Pancreas (tissue), 10 donors: ENCODE measurements around the gene PKD2. TPM values are rescaled to one million over a fixed set of nuclear protein-coding genes. Genes with fewer than 3 reads are reported as not detected.
A peak's percentile ranks its signal among the peaks of the same experiment; 100 is the strongest.

Source experiments
- ATAC-seq, 4 donors: fragments of 200-7000 bp; cut with Tn5 transposase; one replicate each; pipeline versions ENCODE4 v1.8.0 to v1.9.1; 2020; ENCODE audit warnings: mild to moderate bottlenecking in 4 of 4, moderate library complexity in 4 of 4
- DNase-seq, 6 donors: peaks; one replicate each; pipeline ENCODE4 v3.0.0-alpha.2; 2020
- FAIRE-seq: peaks from 2 replicates; lab custom pipeline; 2012; peaks lifted over from hg19 to GRCh38; lab: Jason Lieb, UNC
- H3K27ac ChIP-seq, 4 donors: fragments of 200-600 bp; sonication (generic); 1 replicate in 3 of 4; 2 replicates in 1 of 4; pipeline versions ENCODE4 v1.5.0 to v1.8.0; 2020
- H3K27me3 ChIP-seq, 4 donors: fragments of 200-600 bp; one replicate each; pipeline ENCODE4 v1.8.0; 2021
- H3K36me3 ChIP-seq, 3 donors: fragments of 200-600 bp; sonication (generic) in 1 of 3; one replicate each; pipeline versions ENCODE4 v1.5.0 to v1.8.0; 2020 to 2021
- H3K4me1 ChIP-seq, 3 donors: fragments of 200-600 bp; one replicate each; pipeline ENCODE4 v1.8.0; 2021
- H3K4me3 ChIP-seq, 4 donors: fragments of 200-600 bp; sonication (generic) in 2 of 4; one replicate each; pipeline versions ENCODE4 v1.5.0 to v1.8.0; 2020 to 2021
- H3K9me3 ChIP-seq, 4 donors: fragments of 200-600 bp; one replicate each; pipeline ENCODE4 v1.8.0; 2021
- WGBS, 2 donors: extraction: QIAGEN DNeasy Blood & Tissue Kit; methylation state at CpG; one replicate each; pipeline ENCODE4 v1.1.7; 2013; 5-methylcytosine and 5-hydroxymethylcytosine counted together
- intact Hi-C, 3 donors: fragments of 100-400 bp; cut with DNase I; formaldehyde crosslinking; loops; one replicate each; pipeline versions ENCODE4 v1.11.1 to v1.14.2; 2022
- polyA plus RNA-seq, 2 donors: library from polyadenylated mRNA; stranded (reverse); fragments of 200-250 nt; gene quantifications; one replicate each; pipeline ENCODE4 v1.2.3, GENCODE V29; 2013
- total RNA-seq, 6 donors: library from RNA; stranded (reverse); fragmentation: NEBNext Ultra II Directional in 4 of 6; extraction: Animal tissue kit (Norgen Biotek cat#: 25700) in 4 of 6; gene quantifications; one replicate each; pipeline versions ENCODE4 v1.2.1 to v1.2.4, GENCODE V29; 2021 to 2023
- TF ChIP-seq, protein P1 (sequence below), 4 donors: fragments of 200-600 bp; sonication (generic) in 3 of 4; IDR thresholded peaks; one replicate each; pipeline versions ENCODE4 v1.5.0 to v1.8.0; 2021; ENCODE audit warnings: antibody characterized with exemption in 4 of 4
- donor health status: healthy with polysubstance abuse.
- donor health status: DM: no; HTN: no; CAD: no; lungs with moderate emphysema.
- donor health status: DM: no; HTN: no; CAD: no.
- donor health status: control.
- donor health status: control.
- donor health status: Bipolar disorder and iron deficiency.
- donor health status: DM: yes; HTN: yes; CAD: no.
- donor health status: DM: no; HTN: no; CAD: no.
- donor health status: DM: no; HTN: no; CAD: no.
- donor health status: DM: yes; HTN: yes; CAD: no.

PKD2 gene
- total and polyA plus RNA-seq, 8 donors = 7.6 to 21.6 (median 11.5) TPM

DNA sequence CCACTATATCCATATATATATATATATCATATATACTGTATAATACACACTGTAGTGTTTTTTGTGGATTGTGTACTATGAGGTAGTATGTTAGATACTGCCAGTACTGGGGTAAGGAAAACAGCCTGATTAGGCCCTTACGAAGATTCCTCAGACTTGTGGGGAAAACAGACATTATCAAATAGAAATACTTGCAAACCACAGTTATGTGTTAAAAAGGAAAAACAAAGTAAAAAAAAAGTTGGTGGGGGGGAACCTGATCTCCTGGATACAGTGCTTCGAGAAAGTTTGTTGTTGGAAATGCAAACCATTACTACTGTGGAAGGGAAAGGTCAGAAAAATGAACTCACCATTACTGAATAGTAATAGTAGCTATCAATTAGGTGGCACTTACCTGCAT is 53.0 kb downstream of the PKD2 start:
- Histone ChIP-seq H3K9me3 (no peaks in the 10 kb centered on the region), H3K36me3 (peaks cover 0 to 46% (median 0%) of the 10 kb centered on the region in 3 donors), H3K4me1 (no peaks in the 10 kb centered on the region), H3K4me3 (no peak overlapping the region), H3K27me3 (no peaks in the 10 kb centered on the region), H3K27ac (no peak overlapping the region)
- ATAC-seq (no peak), FAIRE-seq (no peak), DNase-seq (no peak)
- WGBS, 2 donors = 71 to 81% methylated on average over 2 of the region's 2 CpGs
- intact Hi-C loops = no loop called here
- TF ChIP-seq, protein P1, sequence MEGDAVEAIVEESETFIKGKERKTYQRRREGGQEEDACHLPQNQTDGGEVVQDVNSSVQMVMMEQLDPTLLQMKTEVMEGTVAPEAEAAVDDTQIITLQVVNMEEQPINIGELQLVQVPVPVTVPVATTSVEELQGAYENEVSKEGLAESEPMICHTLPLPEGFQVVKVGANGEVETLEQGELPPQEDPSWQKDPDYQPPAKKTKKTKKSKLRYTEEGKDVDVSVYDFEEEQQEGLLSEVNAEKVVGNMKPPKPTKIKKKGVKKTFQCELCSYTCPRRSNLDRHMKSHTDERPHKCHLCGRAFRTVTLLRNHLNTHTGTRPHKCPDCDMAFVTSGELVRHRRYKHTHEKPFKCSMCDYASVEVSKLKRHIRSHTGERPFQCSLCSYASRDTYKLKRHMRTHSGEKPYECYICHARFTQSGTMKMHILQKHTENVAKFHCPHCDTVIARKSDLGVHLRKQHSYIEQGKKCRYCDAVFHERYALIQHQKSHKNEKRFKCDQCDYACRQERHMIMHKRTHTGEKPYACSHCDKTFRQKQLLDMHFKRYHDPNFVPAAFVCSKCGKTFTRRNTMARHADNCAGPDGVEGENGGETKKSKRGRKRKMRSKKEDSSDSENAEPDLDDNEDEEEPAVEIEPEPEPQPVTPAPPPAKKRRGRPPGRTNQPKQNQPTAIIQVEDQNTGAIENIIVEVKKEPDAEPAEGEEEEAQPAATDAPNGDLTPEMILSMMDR (IDR thresholded peaks at IDR 0.05) = no peak

DNA sequence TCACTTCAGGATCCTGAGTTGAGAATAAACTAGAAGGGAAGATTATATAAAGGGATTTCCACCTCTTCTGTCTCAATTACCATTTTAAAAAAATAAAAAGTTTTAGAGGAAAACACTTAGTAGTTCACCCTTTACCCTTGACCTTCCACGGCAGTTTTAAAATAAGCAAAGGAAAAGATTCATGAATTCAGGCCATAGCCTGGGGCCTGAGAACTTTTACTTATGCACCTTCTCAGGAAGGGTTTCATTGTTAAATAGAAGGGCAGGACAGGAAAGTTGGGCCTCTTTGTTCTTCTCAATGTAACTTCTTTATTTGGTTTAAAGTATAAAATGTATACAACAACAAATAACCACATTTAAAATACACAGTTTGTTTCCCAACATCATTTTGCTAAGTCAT is 54.9 kb downstream of the PKD2 start:
- no peak for FAIRE-seq
- TF ChIP-seq, protein P1 (IDR thresholded peaks at IDR 0.05) = no peak
- H3K36me3 ChIP-seq = peaks cover 0 to 42% (median 7%) of the 10 kb centered on the region in 3 donors
- no peak overlapping the region for H3K4me3 ChIP-seq
- no peak overlapping the region for H3K27ac ChIP-seq
- intact Hi-C loops = no loop called here
- WGBS, 2 donors = 68 to 73% methylated on average over 1 of the region's 1 CpG
- H3K4me1 ChIP-seq = no peaks in the 10 kb centered on the region
- H3K27me3 ChIP-seq = no peaks in the 10 kb centered on the region
- no peak for ATAC-seq
- H3K9me3 ChIP-seq = no peaks in the 10 kb centered on the region
- no peak for DNase-seq

DNA sequence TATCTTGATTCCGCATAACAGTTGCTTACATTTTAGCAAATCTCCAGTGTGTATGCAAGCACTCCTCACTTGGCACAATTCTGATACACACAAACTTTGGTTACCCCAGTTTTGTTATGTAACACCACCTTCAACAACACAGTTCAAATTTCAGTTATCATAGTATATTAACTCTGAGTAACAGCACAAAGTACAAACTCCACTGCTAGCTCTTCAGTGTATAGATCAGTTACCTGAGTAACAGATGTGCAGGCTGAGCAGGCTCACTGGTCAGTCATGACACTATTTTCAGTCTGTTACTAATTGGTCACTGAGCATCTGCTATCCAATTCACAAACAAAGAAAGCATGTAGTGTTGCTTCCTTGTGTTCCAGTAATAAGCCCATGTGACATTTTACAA is 55.4 kb downstream of the PKD2 start:
- TF ChIP-seq, protein P1 (IDR thresholded peaks at IDR 0.05) = no peak
- H3K9me3 ChIP-seq = no peaks in the 10 kb centered on the region
- H3K4me1 ChIP-seq = no peaks in the 10 kb centered on the region
- ATAC-seq = peak in 2 of 4 donors; percentile 30 to 64
- no peak overlapping the region for H3K27ac ChIP-seq
- no peak overlapping the region for H3K4me3 ChIP-seq
- FAIRE-seq = no peak
- WGBS, 2 donors = 87 to 94% methylated on average over 1 of the region's 1 CpG
- H3K27me3 ChIP-seq = no peaks in the 10 kb centered on the region
- intact Hi-C loops = no loop called here
- peaks cover 0 to 47% (median 7%) of the 10 kb centered on the region in 3 donors for H3K36me3 ChIP-seq
- no peak for DNase-seq

DNA sequence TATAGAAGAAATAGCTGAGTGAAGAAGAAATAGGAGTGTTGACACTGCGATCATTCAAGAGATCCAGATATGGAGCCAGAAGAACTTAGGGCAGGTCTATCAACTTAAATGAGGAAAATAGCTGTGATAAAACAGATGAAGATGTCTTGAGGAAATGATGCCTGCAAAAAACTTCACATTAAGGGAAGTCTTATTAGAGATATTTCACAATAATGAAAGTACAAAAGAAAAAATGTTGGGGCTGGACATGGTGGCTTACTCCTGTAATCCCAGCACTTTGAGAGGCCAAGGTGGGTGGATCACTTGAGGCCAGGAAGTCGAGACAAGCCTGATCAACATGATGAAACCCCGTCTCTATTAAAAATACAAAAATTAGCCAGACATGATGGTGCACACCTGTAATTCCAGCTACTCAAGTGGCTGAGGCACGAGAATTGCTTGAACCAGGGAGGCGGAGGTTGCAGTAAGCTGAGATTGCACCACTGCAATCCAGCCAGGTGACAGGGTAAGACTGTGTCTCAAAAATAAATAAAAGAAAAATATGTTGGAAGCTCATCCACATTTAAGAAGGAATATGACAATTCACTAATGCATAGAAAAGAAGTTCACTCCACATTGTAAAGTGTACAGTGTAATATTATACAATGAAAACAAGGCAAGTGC is 56.3 kb downstream of the PKD2 start:
- TF ChIP-seq, protein P1 (IDR thresholded peaks at IDR 0.05) = no peak
- H3K9me3 ChIP-seq = no peaks in the 10 kb centered on the region
- intact Hi-C loops = no loop called here
- no peak overlapping the region for H3K27ac ChIP-seq
- no peak for DNase-seq
- no peaks in the 10 kb centered on the region for H3K4me1 ChIP-seq
- no peaks in the 10 kb centered on the region for H3K27me3 ChIP-seq
- whole genome bisulfite sequencing, 2 donors = 88 to 96% methylated on average over 5 of the region's 5 CpGs
- H3K4me3 ChIP-seq = no peak overlapping the region
- peaks cover 0 to 46% (median 7%) of the 10 kb centered on the region in 3 donors for H3K36me3 ChIP-seq
- no peak for ATAC-seq
- no peak for FAIRE-seq

DNA sequence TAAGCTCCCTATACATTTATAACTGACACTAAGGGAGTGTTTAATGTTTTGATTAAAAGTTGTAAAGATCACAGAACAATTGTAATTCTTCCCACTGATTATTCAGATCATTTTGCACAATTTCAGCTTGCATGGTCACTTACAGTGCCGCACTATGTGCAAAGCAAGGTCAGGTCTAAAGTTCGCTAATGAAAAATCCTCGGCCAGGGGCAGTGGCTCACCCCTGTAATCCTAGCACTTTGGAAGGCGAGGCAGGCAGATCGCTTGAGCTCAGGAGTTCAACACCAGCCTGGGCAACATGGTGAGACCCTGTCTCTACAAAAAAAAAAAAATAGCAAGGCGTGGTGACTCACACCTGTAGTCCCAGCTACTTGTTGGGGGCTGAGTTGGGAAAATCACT is 57.0 kb downstream of the PKD2 start:
- TF ChIP-seq, protein P1 (IDR thresholded peaks at IDR 0.05) = no peak
- intact Hi-C loops = no loop called here
- peaks cover 0 to 40% (median 7%) of the 10 kb centered on the region in 3 donors for H3K36me3 ChIP-seq
- no peaks in the 10 kb centered on the region for H3K4me1 ChIP-seq
- FAIRE-seq (no peak), ATAC-seq (no peak), DNase-seq (no peak)
- no peaks in the 10 kb centered on the region for H3K9me3 ChIP-seq
- H3K27me3 ChIP-seq = no peaks in the 10 kb centered on the region
- H3K4me3 ChIP-seq = no peak overlapping the region
- WGBS, 2 donors = 86 to 93% methylated on average over 6 of the region's 6 CpGs
- no peak overlapping the region for H3K27ac ChIP-seq
